ENCODE results near the gene SEMA7A.

The SEMA7A gene

GRCh38 chr15:74389241-74390048 is 44.3 kb downstream of the SEMA7A start:
- DNase-seq (ENCODE audit: low read depth in 2 of 2, low spot score in 1 of 2) = no peak

- no peak for DNase-seq (ENCODE audit: low read depth in 2 of 2, low spot score in 1 of 2)
These were observed 45.3 kb downstream of the SEMA7A start for GRCh38 chr15:74388363-74388951.

DNA sequence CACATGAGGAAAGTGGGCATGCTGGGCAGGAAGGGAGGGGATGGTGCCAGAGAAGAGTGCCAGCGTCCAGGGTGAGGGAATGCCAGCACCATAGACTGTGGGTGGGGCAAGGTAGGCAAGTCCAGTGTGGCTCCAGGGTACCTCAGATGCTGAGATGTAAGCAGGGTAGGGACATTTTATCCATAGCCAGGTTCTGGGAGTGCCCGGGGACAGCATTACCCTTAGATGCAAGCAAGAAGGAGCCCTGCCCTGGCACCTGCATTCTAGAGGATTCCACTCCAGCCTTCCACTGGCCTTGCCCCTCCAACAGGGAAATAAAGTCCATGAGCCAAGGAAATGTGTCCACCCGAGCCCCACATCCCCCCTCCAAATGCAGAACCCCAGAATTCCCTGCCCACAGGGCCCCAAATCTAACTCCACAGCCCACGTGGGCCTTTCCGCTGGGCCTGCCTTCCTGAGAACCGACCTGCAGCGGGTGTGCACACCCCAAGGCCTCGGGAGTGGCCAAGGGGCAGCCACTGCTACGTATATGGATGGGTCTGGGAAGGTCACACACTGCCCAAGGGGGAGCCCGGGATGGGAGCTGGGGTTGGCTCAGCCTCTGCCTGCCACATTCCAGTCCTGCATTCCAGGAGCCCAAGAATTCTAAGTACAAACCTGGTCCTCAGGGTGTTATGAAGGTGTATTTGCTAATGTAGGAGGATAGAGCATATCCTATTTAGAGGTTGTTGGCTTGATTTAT is 46.0 kb downstream of the SEMA7A start:
- no peak for DNase-seq (ENCODE audit: low read depth in 2 of 2, low spot score in 1 of 2)

DNA sequence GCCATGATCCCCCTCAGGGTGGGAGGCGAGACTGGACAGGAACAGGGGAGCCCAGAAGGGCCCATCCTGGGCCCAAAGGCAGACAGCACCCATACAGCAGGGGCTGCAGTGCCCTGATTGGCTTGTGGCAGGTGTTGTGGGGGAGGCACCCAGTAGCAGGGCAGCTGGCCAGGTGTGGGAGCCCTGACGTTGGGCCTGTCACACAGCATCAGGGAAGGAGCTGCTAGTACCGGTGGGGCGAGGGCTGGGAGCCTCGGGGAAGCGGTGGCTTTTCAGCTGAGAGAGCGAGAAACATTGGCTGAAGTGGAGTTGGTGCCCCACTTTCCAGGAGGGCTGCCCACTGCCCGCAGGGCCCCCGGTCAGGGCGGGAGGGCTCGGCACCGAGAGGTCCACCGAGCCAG is 46.6 kb downstream of the SEMA7A start:
- no peak for DNase-seq (ENCODE audit: low read depth in 2 of 2, low spot score in 1 of 2)

- no peak for DNase-seq (ENCODE audit: low read depth in 2 of 2, low spot score in 1 of 2)
These were observed 47.1 kb downstream of the SEMA7A start for GRCh38 chr15:74386496-74387140.

GRCh38 chr15:74385733-74386132 is 48.0 kb downstream of the SEMA7A start:
- DNase-seq (ENCODE audit: low read depth in 2 of 2, low spot score in 1 of 2) = no peak

GRCh38 chr15:74384881-74385643 is 48.7 kb downstream of the SEMA7A start:
- no peak for DNase-seq (ENCODE audit: low read depth in 2 of 2, low spot score in 1 of 2)

GRCh38 chr15:74384566-74384880 is 49.2 kb downstream of the SEMA7A start:
- no peak for DNase-seq (ENCODE audit: low read depth in 2 of 2, low spot score in 1 of 2)

- DNase-seq (ENCODE audit: low read depth in 2 of 2, low spot score in 1 of 2) = no peak
These were observed 49.8 kb downstream of the SEMA7A start for GRCh38 chr15:74383695-74384565.

DNA sequence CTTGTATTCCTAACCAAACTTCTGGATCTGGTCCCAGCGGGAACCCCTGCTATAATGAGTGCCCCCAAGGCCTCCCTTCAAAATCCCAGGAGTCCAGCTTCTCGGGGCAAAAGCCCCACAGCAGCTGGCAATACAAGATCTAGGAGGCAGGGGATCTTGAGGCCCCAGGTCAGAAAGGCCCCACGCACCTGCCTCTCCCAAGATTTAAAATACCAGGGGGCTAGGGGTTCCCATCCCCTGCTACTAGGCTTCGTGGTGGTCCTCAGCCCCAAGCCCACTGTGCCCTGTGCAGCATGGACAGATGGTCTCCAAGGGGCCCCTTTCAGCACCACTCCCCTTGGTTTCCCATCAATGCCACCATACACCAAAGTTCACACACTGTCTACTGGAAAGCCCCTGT is 50.5 kb downstream of the SEMA7A start:
- no peak for DNase-seq (ENCODE audit: low read depth in 2 of 2, low spot score in 1 of 2)

DNA sequence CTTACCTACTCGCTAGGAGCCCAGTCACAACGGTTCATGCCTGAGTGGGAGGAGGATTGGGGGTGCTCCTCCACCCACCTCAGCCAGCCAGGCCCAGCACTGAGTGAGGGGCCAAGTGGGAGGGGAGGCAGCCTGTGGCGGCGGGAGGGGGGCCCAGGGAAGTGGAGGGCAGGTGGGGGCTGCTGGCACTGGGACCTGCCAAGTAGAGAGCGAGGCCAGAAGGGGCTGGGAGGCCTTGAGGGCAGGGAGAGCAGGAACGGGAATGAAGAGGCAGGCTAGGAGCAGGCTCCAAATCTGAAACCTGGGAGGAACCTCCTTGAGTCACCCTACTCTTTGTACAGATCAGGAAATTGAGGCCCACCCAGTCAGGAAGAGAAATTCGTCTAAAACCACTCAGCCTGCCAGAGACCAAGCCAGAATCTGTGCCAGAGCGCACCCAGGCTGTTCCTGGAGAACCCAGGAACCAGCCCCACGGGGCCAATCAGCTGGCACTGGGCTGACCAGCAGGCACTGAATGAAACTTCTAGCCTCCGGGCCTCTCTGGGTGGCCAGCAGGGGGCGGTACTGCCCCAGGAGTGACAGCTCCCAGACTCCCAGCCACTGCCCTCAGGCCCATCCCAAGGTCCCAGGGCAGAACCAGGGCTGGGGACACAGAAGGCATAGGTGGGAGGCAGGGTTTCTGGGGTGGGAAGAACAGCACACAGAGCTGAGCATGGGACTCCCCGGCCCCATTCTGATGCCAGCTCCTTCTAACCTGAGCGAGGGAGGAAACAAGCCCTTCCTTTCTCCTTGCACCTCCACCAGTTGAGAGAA is 51.5 kb downstream of the SEMA7A start:
- peak; percentile 57 to 59 for DNase-seq (ENCODE audit: low read depth in 2 of 2, low spot score in 1 of 2)

DNA sequence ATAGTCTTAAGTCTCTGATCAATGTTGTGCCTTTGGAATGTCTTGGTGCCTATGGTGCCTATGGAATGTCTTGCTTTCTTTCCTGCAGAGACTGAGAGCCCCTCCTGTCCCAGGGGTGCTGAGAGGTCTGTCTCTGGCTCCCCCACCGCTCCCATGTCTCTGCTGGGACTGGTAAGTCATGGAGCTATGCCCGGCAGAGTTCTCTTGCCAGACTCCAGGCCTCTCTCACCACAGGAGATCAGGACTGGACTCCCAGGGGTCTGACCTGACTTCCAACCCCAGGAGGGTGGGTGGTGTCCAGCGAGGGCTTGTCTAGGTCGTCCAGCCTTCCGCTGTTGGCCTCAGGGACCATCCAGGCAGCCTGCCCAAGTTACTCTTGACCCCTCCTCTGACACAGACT is 52.3 kb downstream of the SEMA7A start:
- no peak for DNase-seq (ENCODE audit: low read depth in 2 of 2, low spot score in 1 of 2)

- DNase-seq (ENCODE audit: low read depth in 2 of 2, low spot score in 1 of 2) = no peak
These were observed 52.6 kb downstream of the SEMA7A start for GRCh38 chr15:74381190-74381453.

- DNase-seq (ENCODE audit: low read depth in 2 of 2, low spot score in 1 of 2) = no peak
These were observed 53.2 kb downstream of the SEMA7A start for GRCh38 chr15:74380361-74381189.

DNA sequence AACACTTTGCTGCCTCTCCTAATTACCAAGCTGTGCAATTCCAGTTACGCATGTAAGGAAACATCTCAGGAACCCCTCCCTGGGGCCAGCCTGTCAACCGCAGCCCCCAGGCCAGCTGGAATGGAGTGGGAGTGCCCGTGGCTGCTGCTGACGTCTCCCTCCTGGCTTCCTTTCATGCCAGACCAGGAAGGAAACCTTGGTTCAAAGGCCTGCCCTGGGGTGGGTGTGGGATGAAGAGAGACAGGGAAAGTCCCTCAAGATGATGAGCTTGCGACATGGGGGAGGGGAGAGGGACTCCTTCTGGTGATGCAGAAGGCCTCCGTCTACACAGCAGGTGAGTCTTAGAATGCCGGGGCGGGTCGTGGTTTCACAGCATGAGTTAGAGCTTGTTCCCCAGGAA is 54.9 kb downstream of the SEMA7A start:
- no peak for DNase-seq (ENCODE audit: low read depth in 2 of 2, low spot score in 1 of 2)

GRCh38 chr15:74377831-74378766 is 55.7 kb downstream of the SEMA7A start:
- no peak for DNase-seq (ENCODE audit: low read depth in 2 of 2, low spot score in 1 of 2)

DNA sequence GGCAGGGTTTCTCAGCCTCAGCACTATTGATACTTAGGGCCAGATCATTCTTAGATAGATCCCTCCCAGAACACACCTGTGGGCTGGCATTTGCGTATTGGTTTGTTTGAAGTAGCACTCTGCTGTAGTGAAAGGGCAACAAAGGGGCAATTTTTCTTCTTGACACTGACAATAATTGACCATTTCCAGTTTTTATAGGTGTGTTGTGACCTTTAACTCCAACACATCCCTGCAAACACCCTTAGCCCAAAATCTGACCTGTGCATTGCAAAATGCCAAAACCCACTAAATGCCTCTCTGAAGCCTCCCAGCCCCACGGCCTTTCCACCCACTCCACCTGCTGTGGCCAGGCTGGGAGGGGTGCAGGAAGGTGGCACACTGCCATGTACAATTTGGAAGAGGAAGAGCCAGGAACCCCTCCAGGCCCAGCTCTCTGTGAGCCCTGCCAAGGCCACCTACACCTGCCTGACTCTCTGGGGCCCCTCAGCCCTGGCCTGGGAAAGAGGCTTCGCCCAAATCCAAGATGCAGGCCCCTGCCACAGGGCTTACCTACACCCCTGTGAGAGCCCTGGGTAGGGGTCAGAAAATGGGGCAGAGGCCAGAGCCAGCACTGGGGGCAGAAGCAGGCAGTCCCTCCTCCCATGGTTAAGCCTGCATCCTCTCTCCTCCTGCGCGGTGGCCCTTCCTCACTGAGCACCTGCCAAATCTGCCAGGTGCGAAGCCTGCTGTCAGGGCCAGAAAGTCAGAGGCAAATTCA is 56.8 kb downstream of the SEMA7A start:
- no peak for DNase-seq (ENCODE audit: low read depth in 2 of 2, low spot score in 1 of 2)

Measured in stimulated activated CD8-positive, alpha-beta memory T cell treated with anti-CD3 and anti-CD28 coated beads, Interleukin-4, amount 100 ng/mL, for 1 hour (primary cell).